OCI-LY7 (cell line): ENCODE data around the gene RSU1. TPM values are rescaled to one million over a fixed set of nuclear protein-coding genes. Genes with fewer than 3 reads are reported as not detected.

Experiments used
- BruUV-seq: library from RNA; stranded (reverse); fragments of 400-500 nt; replicated peaks from 2 replicates; lab custom pipeline; 2021; lab: Mats Ljungman, UMichigan
- CTCF ChIA-PET: fragments of 300-600 bp; sonication (Branson Sonifier 250); formaldehyde crosslinking; loops from one replicate; lab custom pipeline; 2022; ENCODE audit warnings: antibody characterized with exemption; ENCODE audit not compliant: unreplicated experiment; lab: Charles Lee
- POLR2A ChIA-PET: fragments of 300-600 bp; sonication (Branson Sonifier 250); formaldehyde crosslinking; loops from one replicate; lab custom pipeline; 2022; ENCODE audit warnings: antibody characterized with exemption; lab: Charles Lee
- DNase-seq: peaks from one replicate; pipeline ENCODE4 v3.0.0-alpha.2; 2015; ENCODE audit warnings: low spot score
- H2AFZ ChIP-seq: fragments of 200-600 bp; sonication (generic), shearing (Covaris generic); 2 replicates; pipeline ENCODE4 v1.6.1; 2014; ENCODE audit warnings: mild to moderate bottlenecking, antibody characterized with exemption, low read length, moderate library complexity
- H3K27ac ChIP-seq: fragments of 200-600 bp; sonication (generic); 2 replicates; pipeline ENCODE4 v1.5.1; 2014; ENCODE audit warnings: mixed run types, low read depth, mild to moderate bottlenecking, moderate library complexity, low read length, inconsistent platforms; ENCODE audit not compliant: poor library complexity, severe bottlenecking
- H3K36me3 ChIP-seq: fragments of 200-600 bp; sonication (generic); 2 replicates; pipeline ENCODE4 v1.6.1; 2014; ENCODE audit warnings: mild to moderate bottlenecking, antibody characterized with exemption, low read length, moderate library complexity, mixed read lengths; ENCODE audit not compliant: insufficient read depth
- H3K4me1 ChIP-seq: fragments of 200-600 bp; sonication (generic); 2 replicates; pipeline ENCODE4 v1.5.1; 2014; ENCODE audit warnings: mild to moderate bottlenecking, low read length; ENCODE audit not compliant: insufficient read depth, poor library complexity, severe bottlenecking
- H3K4me2 ChIP-seq: fragments of 200-600 bp; sonication (generic); 2 replicates; pipeline ENCODE4 v1.6.1; 2014; ENCODE audit warnings: mild to moderate bottlenecking, low read length
- H3K4me3 ChIP-seq: fragments of 200-600 bp; sonication (generic); 2 replicates; pipeline ENCODE4 v1.5.1; 2014; ENCODE audit warnings: mild to moderate bottlenecking, low read depth, low read length; ENCODE audit not compliant: poor library complexity, severe bottlenecking
- H3K79me2 ChIP-seq: fragments of 200-600 bp; sonication (generic); 2 replicates; pipeline ENCODE4 v1.6.1; 2016; ENCODE audit warnings: low read depth, mild to moderate bottlenecking, low read length, moderate library complexity, mixed read lengths; ENCODE audit not compliant: insufficient read depth
- H3K9me2 ChIP-seq: fragments of 200-600 bp; sonication (generic); 2 replicates; pipeline ENCODE4 v1.6.1; 2016; ENCODE audit warnings: mild to moderate bottlenecking, low read length, mixed read lengths; ENCODE audit not compliant: insufficient read depth
- H3K9me3 ChIP-seq: fragments of 200-600 bp; sonication (generic); 2 replicates; pipeline ENCODE4 v1.6.1; 2014; ENCODE audit warnings: mild to moderate bottlenecking, mixed run types, low read length, mixed read lengths
- H4K20me1 ChIP-seq: fragments of 200-600 bp; sonication (generic); 2 replicates; pipeline ENCODE4 v1.6.1; 2014; ENCODE audit warnings: mild to moderate bottlenecking, antibody characterized with exemption, low read length, moderate library complexity, mixed read lengths; ENCODE audit not compliant: insufficient read depth
- EZH2phosphoT487 ChIP-seq: fragments of 200-600 bp; sonication (generic); IDR thresholded peaks from 2 replicates; pipeline ENCODE4 v1.6.1; 2018; ENCODE audit warnings: low read depth, borderline replicate concordance, mild to moderate bottlenecking, mixed run types, antibody characterized with exemption, low read length, moderate library complexity, mixed read lengths
- intact Hi-C: fragments of 100-400 bp; cut with micrococcal nuclease; formaldehyde crosslinking; loops from one replicate; pipeline ENCODE4 v1.10.0; 2022; ENCODE audit not compliant: unreplicated experiment
- total RNA-seq, 2 experiments: library from RNA; depleted of rRNA in 1 of 2; stranded (reverse); fragments of >200 nt in 1 of 2; shearing (Covaris generic) in 1 of 2; gene quantifications; 2 replicates each; pipeline ENCODE4 v1.2.3, GENCODE V29; 2014 to 2022
- TF ChIP-seq, protein P1 (sequence below): fragments of 200-600 bp; sonication (generic); conservative IDR thresholded peaks from 2 replicates; pipeline ENCODE4 v1.5.1; 2014; ENCODE audit warnings: mild to moderate bottlenecking, antibody characterized with exemption, low read length, moderate library complexity, mixed read lengths

Gene RSU1
- total RNA-seq, 2 experiments from 2014 or later: 25.3 to 31.1 TPM

DNA sequence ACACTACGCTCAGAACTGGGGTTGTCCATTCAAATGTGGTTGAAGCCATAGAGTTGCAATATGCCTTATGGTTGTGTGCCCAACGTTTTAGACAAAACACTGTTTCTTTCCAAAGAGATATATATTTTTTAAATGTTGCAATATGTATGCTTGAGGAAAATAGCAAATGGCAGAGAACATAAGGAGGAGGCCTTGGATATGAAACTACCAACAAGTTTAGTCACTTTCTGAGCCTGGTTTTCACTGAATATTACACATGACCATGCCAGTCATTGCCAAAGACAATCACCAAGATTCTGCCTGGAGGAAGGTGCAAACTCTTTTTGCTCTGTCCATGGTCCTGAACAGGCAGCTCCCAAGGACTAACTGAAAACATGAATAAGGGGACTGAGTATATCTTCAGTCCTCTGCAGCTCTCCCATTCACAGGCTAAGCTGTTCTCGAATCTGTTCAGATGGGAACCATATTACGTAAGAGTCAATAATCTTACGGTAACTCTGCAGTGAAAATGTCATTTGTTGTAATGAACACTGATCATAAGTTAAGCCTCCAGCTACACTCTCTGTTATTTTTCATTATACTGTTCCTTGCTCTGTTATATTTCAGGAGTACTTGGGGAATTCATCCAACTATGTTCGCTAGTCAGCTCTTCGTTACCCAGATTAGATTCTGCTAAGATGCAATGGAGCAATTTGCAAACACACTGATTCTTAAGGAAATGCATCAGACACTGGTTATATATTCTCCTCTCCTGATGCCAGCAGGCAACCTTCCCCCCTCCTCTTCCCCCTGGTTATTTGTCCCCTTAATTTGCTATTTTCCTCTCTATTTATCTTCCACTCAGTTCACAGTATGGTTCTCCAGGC, 204.9 kb downstream of the RSU1 start:
- no peaks in the 10 kb centered on the region for H3K4me1 ChIP-seq
- H3K9me3 ChIP-seq: no peaks in the 10 kb centered on the region
- ChIA-PET CTCF (no interaction called here), POLR2A (no interaction called here)
- H2AFZ ChIP-seq: no peak overlapping the region
- H3K4me3 ChIP-seq: no peak overlapping the region
- no peaks in the 10 kb centered on the region for H3K79me2 ChIP-seq
- H3K27ac ChIP-seq: no peak overlapping the region
- peak; percentile 31 for DNase-seq
- H3K36me3 ChIP-seq: no peaks in the 10 kb centered on the region
- BruUV-seq: no TSS peak
- TF ChIP-seq, protein P1, sequence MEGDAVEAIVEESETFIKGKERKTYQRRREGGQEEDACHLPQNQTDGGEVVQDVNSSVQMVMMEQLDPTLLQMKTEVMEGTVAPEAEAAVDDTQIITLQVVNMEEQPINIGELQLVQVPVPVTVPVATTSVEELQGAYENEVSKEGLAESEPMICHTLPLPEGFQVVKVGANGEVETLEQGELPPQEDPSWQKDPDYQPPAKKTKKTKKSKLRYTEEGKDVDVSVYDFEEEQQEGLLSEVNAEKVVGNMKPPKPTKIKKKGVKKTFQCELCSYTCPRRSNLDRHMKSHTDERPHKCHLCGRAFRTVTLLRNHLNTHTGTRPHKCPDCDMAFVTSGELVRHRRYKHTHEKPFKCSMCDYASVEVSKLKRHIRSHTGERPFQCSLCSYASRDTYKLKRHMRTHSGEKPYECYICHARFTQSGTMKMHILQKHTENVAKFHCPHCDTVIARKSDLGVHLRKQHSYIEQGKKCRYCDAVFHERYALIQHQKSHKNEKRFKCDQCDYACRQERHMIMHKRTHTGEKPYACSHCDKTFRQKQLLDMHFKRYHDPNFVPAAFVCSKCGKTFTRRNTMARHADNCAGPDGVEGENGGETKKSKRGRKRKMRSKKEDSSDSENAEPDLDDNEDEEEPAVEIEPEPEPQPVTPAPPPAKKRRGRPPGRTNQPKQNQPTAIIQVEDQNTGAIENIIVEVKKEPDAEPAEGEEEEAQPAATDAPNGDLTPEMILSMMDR: no peak
- no peak for TF ChIP-seq EZH2phosphoT487
- H4K20me1 ChIP-seq: no peaks in the 10 kb centered on the region; the same call in 1 of the 2 replicates
- H3K4me2 ChIP-seq: no peak overlapping the region
- intact Hi-C loops: no loop called here
- no peaks in the 10 kb centered on the region for H3K9me2 ChIP-seq

DNA sequence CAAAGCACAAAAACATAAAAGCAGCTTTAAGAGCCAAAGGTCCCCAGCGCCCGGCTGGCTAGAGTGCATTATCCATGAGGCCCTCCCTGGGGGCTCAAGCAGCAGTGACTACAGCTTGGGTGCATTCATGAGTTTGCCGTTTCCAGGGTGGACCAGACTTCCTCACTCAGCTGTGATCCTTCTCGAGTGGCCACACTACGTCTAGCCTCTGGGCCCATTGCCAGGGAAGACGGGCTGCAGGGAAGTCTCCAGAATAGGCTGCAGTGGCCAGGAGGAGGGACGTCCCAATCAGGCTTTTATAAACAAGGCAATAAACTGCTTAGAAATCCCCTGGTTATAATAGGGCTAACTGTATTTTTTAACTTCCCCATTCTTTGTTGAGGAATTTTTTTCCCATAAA, 206.2 kb downstream of the RSU1 start:
- ChIA-PET POLR2A (no interaction called here), CTCF (interaction anchor here (0.5 kb wide), 1 partner anchor 1442 kb away, joined by 8 read pairs; no protein-coding TSS in a partner anchor)
- Histone ChIP-seq H2AFZ (no peak overlapping the region), H3K4me3 (no peak overlapping the region), H3K36me3 (no peaks in the 10 kb centered on the region), H3K79me2 (no peaks in the 10 kb centered on the region), H3K9me3 (no peaks in the 10 kb centered on the region), H3K27ac (no peak overlapping the region), H3K4me1 (no peaks in the 10 kb centered on the region), H4K20me1 (no peaks in the 10 kb centered on the region; the same call in 1 of the 2 replicates), H3K9me2 (no peaks in the 10 kb centered on the region), H3K4me2 (no peak overlapping the region)
- no TSS peak for BruUV-seq
- intact Hi-C loops: no loop called here
- TF ChIP-seq, protein P1: no peak
- no peak for TF ChIP-seq EZH2phosphoT487
- no peak for DNase-seq

DNA sequence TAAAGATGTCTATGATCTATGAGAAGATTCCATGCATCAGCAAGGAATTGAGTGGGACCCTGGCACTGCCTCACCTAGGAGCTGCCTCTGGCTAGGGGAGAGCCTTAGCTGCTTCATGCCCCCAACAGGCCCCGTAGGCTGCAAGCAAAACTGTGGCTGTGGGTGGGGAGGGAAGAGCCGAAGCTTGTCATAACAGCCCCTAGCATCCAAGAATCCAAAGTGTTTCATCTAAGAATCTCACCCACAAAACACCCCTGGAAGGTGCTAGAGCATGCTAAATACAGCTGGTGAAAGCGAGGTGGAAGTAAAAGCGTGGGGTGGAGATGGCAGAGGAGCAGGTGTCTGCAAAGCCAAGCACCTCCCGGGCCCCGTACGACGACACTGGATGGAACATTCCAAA, 208.0 kb downstream of the RSU1 start:
- no peaks in the 10 kb centered on the region for H3K36me3 ChIP-seq
- no peaks in the 10 kb centered on the region for H3K9me2 ChIP-seq
- H3K9me3 ChIP-seq: no peaks in the 10 kb centered on the region
- H3K79me2 ChIP-seq: no peaks in the 10 kb centered on the region
- H3K4me3 ChIP-seq: no peak overlapping the region
- H3K4me2 ChIP-seq: no peak overlapping the region
- TF ChIP-seq, protein P1: no peak
- intact Hi-C loops: no loop called here
- H4K20me1 ChIP-seq: no peaks in the 10 kb centered on the region; the same call in 1 of the 2 replicates
- no peak for DNase-seq
- no peaks in the 10 kb centered on the region for H3K4me1 ChIP-seq
- H2AFZ ChIP-seq: no peak overlapping the region
- no TSS peak for BruUV-seq
- ChIA-PET POLR2A (interaction anchor here (0.6 kb wide), 1 partner anchor 889 kb away, joined by 3 read pairs; no protein-coding TSS in a partner anchor), CTCF (no interaction called here)
- H3K27ac ChIP-seq: no peak overlapping the region
